DMS 273 treated with DMSO at 0.1 percent for 48 hours (cell line): ENCODE data around the gene ARMS2.

Experiments used
- DNase-seq: peaks from one replicate; lab custom pipeline; 2025; lab: John Stamatoyannopoulos, UW

Gene ARMS2

DNA sequence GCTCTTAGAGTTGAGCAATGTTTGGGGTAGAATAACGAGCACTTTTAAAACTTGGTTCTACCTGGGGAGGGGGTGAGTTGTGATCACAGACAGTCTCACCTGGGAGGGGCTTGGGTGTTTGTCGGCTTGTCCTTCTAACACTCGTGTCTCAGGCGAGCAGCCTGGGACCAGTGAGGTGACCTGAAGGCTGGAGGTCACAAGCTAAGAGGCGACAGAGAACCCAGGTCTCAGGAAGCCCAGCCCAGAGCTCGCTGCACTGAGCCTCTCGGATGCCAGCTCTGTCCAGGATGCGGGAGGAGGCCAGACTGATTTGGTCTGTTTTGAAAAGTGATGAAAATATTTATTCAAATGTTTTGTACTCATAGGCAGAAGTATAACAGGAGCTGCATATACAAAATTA is 18.7 kb downstream of the ARMS2 start:
- no peak for DNase-seq

- DNase-seq = no peak
Measured at GRCh38 chr10:122474131-122474818, 19.8 kb downstream of the ARMS2 start.

DNA sequence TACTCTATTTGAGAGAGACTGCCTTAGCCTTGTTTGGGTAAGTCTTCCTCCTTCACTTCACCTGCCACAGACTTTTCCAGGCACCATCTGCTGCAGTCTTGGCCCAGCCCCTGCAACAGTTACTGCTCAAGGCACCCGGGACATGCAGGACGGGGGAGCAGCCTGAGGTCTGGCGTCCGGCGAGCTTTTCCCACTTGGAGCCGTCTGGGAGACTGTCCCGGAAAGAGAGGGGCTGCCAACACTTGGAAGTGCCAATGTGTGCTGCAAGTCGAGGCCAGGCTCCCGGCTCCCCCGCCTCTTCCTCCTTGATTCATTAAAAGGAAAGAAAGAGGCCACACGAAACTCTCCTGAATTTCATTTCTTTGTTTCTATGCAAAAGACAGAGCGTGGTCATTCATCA is 20.6 kb downstream of the ARMS2 start:
- no peak for DNase-seq

DNA sequence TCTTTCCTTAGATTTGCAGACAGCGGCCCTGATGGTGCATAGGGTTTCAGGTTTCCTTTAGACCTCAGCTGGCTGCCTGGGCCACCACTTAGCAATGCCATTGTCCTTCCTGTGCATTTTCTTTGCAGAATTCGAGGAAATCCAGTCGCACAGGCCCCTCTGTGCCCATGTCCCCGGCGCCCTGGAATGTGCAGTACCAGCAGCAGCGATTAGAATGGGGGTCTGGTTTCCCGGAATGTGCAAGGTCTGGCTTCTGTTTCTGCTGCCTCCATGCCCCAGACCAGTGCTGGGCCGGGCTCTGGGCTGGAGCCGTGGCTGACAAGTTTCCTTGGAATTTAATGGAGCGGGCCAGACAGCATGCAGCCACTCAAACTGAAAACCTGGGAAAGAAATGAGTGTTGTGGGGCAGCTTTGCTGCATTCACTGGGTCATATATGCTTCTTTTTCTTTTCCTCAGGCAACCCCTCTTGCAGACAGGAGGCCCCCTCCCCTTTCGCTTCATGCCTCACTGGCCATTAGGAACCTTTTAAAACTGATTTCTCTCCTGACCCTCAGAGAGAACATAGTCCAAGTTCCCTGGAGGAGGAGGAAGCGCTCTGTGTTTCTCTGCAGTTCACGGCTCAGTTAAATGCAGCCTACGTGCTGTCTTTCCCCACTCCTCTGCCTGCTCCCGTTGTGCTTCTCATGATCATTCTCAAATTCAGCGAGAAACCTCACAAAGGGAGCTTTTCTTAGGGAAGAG is 21.3 kb downstream of the ARMS2 start:
- DNase-seq = no peak

GRCh38 chr10:122476333-122476695 is 21.9 kb downstream of the ARMS2 start:
- DNase-seq = no peak

DNA sequence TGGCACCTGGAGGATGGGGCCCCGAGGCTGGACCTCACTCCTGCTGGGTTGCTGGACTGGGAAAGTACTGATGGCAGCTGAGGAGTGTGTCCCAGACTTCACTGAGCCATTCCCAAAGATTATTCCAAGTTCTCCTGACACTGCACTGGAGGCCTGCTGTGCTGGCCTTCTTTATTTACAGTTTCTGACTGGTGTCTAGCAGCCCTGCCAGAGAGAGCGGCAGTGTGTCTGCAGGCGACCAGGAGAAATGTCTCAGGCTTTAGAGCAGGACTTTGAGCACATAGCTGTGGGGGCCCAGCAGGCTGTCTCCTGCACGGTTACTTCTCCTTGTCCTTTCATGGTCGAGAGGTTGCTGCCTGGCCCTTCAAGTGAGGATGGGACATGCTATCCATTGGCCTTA is 23.0 kb downstream of the ARMS2 start:
- no peak for DNase-seq

DNA sequence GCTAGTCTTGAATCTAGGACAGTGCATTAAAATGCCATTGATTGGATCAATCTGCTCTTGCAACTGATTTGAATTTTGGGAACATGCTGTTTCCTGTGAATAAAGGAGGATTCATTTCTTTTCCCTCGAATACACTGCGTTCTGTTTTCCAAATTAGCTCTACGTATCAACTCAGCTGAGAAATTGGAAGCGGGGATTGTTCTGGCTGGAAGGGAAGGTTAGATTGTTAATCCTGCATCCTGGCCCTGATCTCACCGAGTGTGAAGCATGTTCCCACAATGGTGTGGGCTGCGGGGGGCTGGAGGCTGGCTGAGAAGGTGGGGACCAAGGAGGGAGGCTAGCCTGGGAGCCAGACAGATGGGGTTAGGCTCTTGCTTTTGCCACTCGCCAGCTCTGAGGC is 24.5 kb downstream of the ARMS2 start:
- DNase-seq = no peak

- DNase-seq = no peak
Measured at GRCh38 chr10:122480146-122480833, 25.8 kb downstream of the ARMS2 start.

GRCh38 chr10:122481296-122482056 is 27.0 kb downstream of the ARMS2 start:
- DNase-seq = no peak

DNA sequence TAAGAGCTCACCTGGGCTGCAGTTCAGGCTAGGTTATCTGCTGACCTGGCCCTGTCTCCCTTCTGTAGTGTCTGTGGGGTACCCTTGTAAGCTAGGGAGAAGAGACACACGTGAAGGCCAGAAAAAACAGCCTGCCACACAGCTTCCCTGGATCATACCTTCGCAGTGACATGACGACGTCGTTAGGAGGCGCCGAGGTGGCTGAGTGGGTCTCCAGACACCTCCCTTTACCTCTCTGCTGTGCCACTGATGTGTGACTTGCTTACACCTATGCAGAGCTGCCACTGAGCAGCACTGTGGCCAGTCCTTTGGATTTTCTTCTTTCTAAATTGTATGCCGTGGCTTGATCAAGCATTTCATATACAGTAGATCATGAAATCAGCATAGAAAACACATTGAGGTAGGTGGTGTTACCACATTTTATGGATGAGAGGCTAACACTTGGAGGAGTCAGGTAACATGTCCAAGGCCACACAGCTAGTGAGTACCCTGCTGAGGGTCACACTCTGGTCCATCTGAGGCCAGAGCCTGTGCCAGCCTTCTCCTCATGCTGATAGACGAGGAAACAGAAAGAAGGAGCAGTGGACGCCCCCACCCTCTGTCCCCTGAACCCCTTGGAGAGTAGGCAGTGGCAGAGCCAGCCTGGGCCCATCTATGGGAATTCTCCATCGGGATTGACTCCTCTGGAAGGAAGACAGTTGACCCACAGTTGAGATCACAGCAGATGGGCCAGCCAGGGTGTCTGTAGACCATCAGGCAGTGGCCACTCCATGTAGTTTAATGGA is 30.0 kb downstream of the ARMS2 start:
- DNase-seq = no peak

DNA sequence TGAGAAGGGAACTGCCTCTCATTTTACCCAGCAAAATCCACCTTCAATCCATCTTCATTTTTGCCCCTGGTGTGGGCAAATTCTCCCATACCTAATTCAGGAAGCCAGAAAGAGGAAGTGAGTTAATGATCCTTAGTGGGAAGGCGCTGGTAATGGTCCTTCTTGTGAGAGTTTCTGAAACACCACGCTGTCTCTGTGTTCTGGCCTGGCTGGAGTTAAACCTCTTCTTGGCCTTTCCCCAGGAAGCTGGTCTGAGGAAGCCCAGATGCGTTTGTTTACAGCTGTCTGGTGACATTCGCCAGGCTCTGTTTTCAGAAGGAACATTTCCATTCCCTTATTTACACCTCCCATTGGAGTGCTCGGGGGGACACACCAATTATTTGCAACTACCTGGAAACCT is 31.2 kb downstream of the ARMS2 start:
- no peak for DNase-seq

DNA sequence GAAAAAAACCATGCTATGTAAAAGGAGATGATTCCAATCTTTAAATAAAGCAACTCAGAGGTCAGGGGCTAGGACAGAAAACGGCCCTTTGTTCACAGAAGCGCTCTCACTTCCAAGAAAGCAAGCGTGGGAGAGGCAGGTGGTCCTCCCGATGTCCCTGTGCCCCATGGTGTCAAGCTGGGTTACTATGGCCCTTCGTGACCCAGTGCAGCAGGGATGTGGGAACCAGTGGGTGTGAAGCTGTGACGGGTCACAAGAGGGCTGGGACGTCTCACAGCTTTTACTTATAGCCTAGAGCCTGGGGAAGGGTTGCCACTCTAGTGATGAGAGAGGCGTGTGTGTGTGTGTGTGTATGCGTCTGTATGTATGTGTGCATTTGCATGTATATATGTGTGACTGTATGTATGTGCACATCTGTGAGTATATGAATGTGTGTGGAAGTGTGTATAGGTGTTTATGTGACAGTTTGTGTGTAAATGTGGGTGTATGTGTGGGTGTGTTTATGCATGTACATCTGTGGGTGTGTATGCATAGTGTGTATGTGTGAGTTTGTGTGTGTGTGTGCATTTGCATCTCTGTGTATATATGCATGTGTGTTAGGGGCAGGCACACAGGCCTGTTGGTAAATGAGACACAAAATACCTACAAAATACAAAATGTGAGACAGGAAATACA is 32.1 kb downstream of the ARMS2 start:
- DNase-seq = no peak

GRCh38 chr10:122487174-122487765 is 32.8 kb downstream of the ARMS2 start:
- no peak for DNase-seq

GRCh38 chr10:122490268-122490667 is 35.8 kb downstream of the ARMS2 start:
- DNase-seq = no peak

DNA sequence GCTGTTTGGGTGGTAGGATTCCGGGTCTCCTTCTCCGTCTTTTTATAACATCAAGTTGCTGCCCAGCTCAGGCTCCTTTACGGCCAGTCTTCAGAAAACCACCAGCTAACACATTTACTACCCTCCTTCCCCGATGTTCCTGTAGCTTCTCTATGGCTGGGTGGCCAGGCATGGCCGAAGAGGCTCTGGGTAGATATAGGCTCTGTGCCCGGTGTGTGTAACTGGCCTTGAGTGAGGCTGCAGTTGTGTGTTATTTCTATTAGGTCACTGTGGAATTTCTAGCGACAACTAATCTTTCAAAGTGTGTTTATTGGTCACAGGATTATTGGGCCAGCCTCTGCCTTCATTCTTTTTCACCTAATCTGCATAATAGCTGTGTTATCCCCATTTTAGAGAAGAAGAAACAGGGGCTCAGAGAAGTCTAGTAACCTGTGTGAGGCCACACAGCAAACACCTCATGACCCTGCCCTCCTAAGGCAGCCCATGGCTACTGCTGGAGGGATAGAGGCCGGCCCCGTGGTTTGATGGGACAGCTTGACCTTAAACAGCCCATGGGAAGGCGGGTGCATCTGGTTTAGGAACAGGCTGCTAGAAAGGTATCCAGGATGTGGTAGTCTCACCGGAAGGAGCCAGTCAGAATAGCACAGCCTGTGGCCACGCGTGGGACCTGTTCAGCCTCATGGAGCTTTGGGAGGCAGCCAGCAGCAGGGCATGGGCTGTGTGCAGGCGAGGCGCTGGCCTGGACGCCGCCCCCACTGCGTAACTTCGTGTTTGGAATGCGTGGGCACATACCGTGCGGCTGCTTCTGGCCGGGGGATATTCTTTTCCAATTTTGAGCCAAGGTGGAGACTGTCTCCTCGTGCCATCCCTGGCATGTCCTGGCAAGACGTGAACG is 36.6 kb downstream of the ARMS2 start:
- DNase-seq = no peak

DNA sequence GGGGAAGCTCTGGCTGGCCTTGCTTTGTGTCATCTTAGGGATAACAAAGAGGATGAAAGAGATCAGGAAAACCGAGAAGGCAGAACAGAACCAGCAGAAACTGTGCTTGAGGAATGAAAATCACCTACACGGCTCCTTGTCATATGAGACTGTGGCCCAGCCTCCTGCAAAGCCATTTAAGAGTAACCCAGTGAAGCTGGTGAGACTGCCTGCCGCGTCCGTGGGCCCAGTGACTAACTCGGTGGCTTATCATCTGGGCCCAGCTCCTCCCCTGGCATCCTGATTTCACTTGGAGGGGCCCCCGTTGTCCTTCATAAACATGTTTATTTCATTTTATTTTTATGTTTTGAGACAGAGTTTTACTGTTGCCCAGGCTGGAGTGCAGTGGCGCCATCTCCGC is 37.6 kb downstream of the ARMS2 start:
- no peak for DNase-seq

- DNase-seq = no peak
Measured at GRCh38 chr10:122492999-122493481, 38.6 kb downstream of the ARMS2 start.

DNA sequence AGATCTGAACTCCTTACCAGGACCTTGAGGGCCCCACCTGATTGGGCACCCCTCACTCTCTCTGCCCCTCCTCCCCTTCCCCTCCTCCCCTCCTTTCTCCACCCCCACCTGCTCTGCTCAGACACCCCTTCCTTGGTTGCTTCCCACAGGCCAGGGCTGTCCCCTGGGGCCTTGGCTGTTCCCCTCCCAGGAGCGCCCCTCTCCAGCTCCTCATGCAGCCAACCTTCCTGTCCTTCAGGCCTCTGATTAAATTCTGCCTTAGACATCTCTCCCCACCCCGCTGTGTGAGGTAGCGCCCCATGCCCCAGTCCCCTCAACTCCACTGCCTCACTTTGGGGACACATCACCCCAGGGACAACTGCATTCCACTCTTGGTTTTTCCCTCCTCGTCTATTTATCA is 39.3 kb downstream of the ARMS2 start:
- DNase-seq = no peak

- DNase-seq = no peak
Measured at GRCh38 chr10:122494173-122494820, 39.8 kb downstream of the ARMS2 start.
